HEK293 (cell line): ENCODE data around the gene DKK3.

Experiments used
- CTCF ChIA-PET: fragments of 350-600 bp; formaldehyde crosslinking; extraction: SDS; loops from one replicate; lab custom pipeline; 2021; ENCODE audit warnings: antibody characterized with exemption; lab: Yijun Ruan, JAX
- POLR2A ChIA-PET: fragments of 300-600 bp; formaldehyde crosslinking; extraction: SDS; loops from one replicate; lab custom pipeline; 2020; ENCODE audit warnings: antibody characterized with exemption, inconsistent platforms; lab: Yijun Ruan, JAX
- H3K27ac ChIP-seq: fragments of 200-500 bp; sonication (Bioruptor generic); 2 replicates; pipeline ENCODE4 v1.5.1; 2014; ENCODE audit warnings: low read depth, low read length, control low read depth, inconsistent platforms; ENCODE audit errors: extremely low read depth
- H3K36me3 ChIP-seq, 2 experiments: fragments of 200-500 bp in 1 of 2; sonication (Bioruptor generic) in 1 of 2; 1 replicate in 1 of 2; 2 replicates in 1 of 2; pipeline ENCODE4 v1.5.1; 2014 to 2017; ENCODE audit warnings: inconsistent platforms in 2 of 2, low read length in 2 of 2; ENCODE audit not compliant: control insufficient read depth in 2 of 2, insufficient read depth in 1 of 2
- H3K4me1 ChIP-seq: fragments of 200-500 bp; sonication (Bioruptor generic); 2 replicates; pipeline ENCODE4 v1.5.1; 2014; ENCODE audit warnings: mild to moderate bottlenecking, low read length, inconsistent platforms; ENCODE audit not compliant: control insufficient read depth, insufficient read depth
- H3K4me3 ChIP-seq: 2 replicates; pipeline ENCODE4 v1.5.1; 2011; ENCODE audit warnings: low read depth, mild to moderate bottlenecking, control low read depth, low read length, moderate library complexity
- H3K9me3 ChIP-seq: fragments of 200-500 bp; sonication (Bioruptor generic); 2 replicates; pipeline ENCODE4 v1.5.1; 2014; ENCODE audit warnings: low read depth, low read length, inconsistent platforms; ENCODE audit not compliant: control insufficient read depth, insufficient read depth
- SP2 ChIP-seq: fragments of 450-650 bp; formaldehyde crosslinking; IDR thresholded peaks from 2 replicates; pipeline ENCODE4 v1.5.1; 2016; ENCODE audit warnings: missing biosample characterization, missing genetic modification characterization
- SP3 ChIP-seq: fragments of 450-650 bp; formaldehyde crosslinking; IDR thresholded peaks from 2 replicates; pipeline ENCODE4 v1.5.1; 2016; ENCODE audit warnings: missing biosample characterization, missing genetic modification characterization
- ZBTB17 ChIP-seq: fragments of 450-650 bp; formaldehyde crosslinking; IDR thresholded peaks from 2 replicates; pipeline ENCODE4 v1.5.1; 2016; ENCODE audit warnings: missing biosample characterization, missing genetic modification characterization
- ZFHX2 ChIP-seq: fragments of 450-650 bp; formaldehyde crosslinking; conservative IDR thresholded peaks from 2 replicates; pipeline ENCODE4 v1.5.1; 2016; ENCODE audit warnings: missing biosample characterization, missing genetic modification characterization
- ZNF223 ChIP-seq: fragments of 450-650 bp; formaldehyde crosslinking; IDR thresholded peaks from 2 replicates; pipeline ENCODE4 v1.5.1; 2016; ENCODE audit warnings: missing biosample characterization, missing genetic modification characterization
- ZNF335 ChIP-seq: fragments of 450-650 bp; formaldehyde crosslinking; conservative IDR thresholded peaks from 2 replicates; pipeline ENCODE4 v1.5.1; 2016; ENCODE audit warnings: missing biosample characterization, missing genetic modification characterization
- ZNF404 ChIP-seq: fragments of 450-650 bp; formaldehyde crosslinking; IDR thresholded peaks from 2 replicates; pipeline ENCODE4 v1.5.1; 2017; ENCODE audit warnings: missing biosample characterization, missing genetic modification characterization
- ZNF473 ChIP-seq: fragments of 450-650 bp; formaldehyde crosslinking; IDR thresholded peaks from 2 replicates; pipeline ENCODE4 v1.5.1; 2017; ENCODE audit warnings: missing biosample characterization, missing genetic modification characterization
- ZNF707 ChIP-seq: fragments of 450-650 bp; formaldehyde crosslinking; IDR thresholded peaks from 2 replicates; pipeline ENCODE4 v1.5.1; 2016; ENCODE audit warnings: missing biosample characterization, missing genetic modification characterization
- TF ChIP-seq, protein P1 (sequence below): fragments of 450-650 bp; formaldehyde crosslinking; optimal IDR thresholded peaks from 2 replicates; pipeline ENCODE3; 2016; ENCODE audit warnings: missing biosample characterization, mild to moderate bottlenecking, missing genetic modification characterization
- TF ChIP-seq, protein P2 (sequence below): fragments of 450-650 bp; formaldehyde crosslinking; IDR thresholded peaks from 2 replicates; pipeline ENCODE4 v1.5.1; 2016; ENCODE audit warnings: missing biosample characterization, missing genetic modification characterization

Gene DKK3

GRCh38 chr11:12009617-12010321, 1.3 kb upstream of the DKK3 start:
- no peaks in the 10 kb centered on the region for H3K36me3 ChIP-seq
- TF ChIP-seq SP3 (tag by site-specific recombination) (no peak), ZNF473 (tag by site-specific recombination) (no peak), ZNF335 (tag by site-specific recombination) (peak; percentile 8; the same call in 1 of the 2 replicates)
- H3K4me1 ChIP-seq, result no peaks in the 10 kb centered on the region
- no peaks in the 10 kb centered on the region for H3K9me3 ChIP-seq
- H3K27ac ChIP-seq, result no peak overlapping the region
- ChIA-PET CTCF (interaction anchor here (0.5 to 1.1 kb wide), 7 partner anchors 11 to 589 kb away, joined by 3 to 4 read pairs (median 3); no protein-coding TSS in a partner anchor), POLR2A (interaction anchor here (1.6 kb wide), 1 partner anchor 16 kb away, joined by 4 read pairs; no protein-coding TSS in a partner anchor)
- H3K4me3 ChIP-seq, result peak overlapping the region; percentile 45

DNA sequence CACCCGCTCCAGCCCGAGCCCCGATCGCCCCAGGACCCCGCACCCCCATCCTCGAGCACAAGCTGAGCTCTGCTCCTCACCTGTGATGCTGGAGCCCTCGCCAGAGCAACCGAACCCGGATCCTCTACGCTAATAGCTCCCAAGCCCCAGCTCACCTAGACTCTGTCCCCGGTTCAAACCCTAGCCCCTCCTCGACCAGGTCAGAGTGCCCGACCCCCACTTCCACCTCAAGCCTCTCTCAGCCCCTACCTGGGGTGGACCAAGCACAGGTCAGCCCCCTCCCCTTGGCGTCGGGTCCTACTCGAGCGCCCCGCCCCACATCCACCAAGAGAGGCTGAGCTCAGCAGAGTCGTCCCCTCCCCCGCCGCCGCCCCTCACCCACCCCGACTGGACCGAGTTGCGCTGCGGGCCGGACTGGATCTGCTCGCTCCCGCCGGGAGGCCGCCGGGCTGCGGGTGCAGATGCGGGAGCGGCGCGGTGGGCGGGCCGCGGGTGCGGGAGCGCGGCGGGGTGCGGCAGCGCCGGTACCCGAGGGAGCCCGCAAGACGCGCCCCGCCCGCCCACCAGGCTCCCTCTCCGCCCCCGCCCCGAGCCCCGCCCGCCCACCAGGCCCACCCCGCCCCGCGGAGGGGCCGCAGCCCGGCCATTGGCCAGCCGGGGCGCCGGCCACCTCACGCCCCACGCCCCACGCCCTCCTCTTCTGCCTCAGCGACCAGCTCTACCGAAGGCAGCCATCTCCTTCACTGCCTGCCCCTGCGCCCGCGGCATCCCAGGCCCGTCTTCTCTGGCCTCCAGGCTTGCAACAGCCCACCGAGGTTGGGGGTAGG, 577 bp upstream of the DKK3 start:
- ChIA-PET CTCF (interaction anchor here (0.6 to 1.1 kb wide), 5 partner anchors 11 to 78 kb away, joined by 3 to 4 read pairs (median 3); no protein-coding TSS in a partner anchor), POLR2A (interaction anchor here (1.6 kb wide), 1 partner anchor 15 kb away, joined by 4 read pairs; no protein-coding TSS in a partner anchor)
- H3K36me3 ChIP-seq, result no peaks in the 10 kb centered on the region
- H3K27ac ChIP-seq, result no peak overlapping the region
- H3K4me1 ChIP-seq, result no peaks in the 10 kb centered on the region
- H3K9me3 ChIP-seq, result no peaks in the 10 kb centered on the region
- TF ChIP-seq ZNF223 (tag by site-specific recombination) (no peak), ZFHX2 (tag by site-specific recombination) (peak; percentile 24; the same call in 1 of the 2 replicates), ZNF335 (tag by site-specific recombination) (peak; percentile 82), SP3 (tag by site-specific recombination) (peak; percentile 47), SP2 (tag by site-specific recombination) (peak; percentile 26; the same call in 1 of the 2 replicates), ZNF404 (tag by site-specific recombination) (no peak)
- TF ChIP-seq, protein P1, sequence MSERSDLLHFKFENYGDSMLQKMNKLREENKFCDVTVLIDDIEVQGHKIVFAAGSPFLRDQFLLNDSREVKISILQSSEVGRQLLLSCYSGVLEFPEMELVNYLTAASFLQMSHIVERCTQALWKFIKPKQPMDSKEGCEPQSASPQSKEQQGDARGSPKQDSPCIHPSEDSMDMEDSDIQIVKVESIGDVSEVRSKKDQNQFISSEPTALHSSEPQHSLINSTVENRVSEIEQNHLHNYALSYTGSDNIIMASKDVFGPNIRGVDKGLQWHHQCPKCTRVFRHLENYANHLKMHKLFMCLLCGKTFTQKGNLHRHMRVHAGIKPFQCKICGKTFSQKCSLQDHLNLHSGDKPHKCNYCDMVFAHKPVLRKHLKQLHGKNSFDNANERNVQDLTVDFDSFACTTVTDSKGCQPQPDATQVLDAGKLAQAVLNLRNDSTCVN, result peak; percentile 29
- peak overlapping the region; percentile 45 for H3K4me3 ChIP-seq

DNA sequence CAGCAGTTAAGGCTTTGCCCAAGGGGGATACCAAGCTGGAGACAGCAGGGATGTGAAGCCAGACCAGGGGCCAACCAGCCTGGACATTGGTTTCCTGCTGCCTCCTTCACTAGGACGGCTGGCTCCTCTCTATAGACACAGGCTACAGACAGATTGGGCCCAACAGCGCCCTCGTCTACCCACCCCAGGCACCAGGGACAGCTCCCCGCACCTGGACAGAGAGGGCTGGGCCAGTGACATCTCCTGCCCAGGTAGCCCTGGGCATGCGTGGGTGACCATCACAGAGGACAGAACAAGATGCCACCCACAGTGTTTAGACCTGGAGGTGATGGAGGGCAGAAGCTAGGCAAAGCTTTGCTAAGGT, 1.2 kb downstream of the DKK3 start:
- Histone ChIP-seq H3K4me1 (no peaks in the 10 kb centered on the region), H3K27ac (no peak overlapping the region), H3K36me3 (no peaks in the 10 kb centered on the region), H3K9me3 (no peaks in the 10 kb centered on the region), H3K4me3 (no peak overlapping the region)
- ChIA-PET CTCF (interaction anchor here (1.2 to 1.6 kb wide), 2 partner anchors 37 to 40 kb away, joined by 3 to 6 read pairs; no protein-coding TSS in a partner anchor), POLR2A (interaction anchor here (0.5 to 0.6 kb wide), 2 partner anchors 27 to 1289 kb away, joined by 4 to 5 read pairs; no protein-coding TSS in a partner anchor)
- TF ChIP-seq ZNF707 (tag by site-specific recombination) (no peak), ZBTB17 (tag by site-specific recombination) (no peak)
- TF ChIP-seq, protein P2, sequence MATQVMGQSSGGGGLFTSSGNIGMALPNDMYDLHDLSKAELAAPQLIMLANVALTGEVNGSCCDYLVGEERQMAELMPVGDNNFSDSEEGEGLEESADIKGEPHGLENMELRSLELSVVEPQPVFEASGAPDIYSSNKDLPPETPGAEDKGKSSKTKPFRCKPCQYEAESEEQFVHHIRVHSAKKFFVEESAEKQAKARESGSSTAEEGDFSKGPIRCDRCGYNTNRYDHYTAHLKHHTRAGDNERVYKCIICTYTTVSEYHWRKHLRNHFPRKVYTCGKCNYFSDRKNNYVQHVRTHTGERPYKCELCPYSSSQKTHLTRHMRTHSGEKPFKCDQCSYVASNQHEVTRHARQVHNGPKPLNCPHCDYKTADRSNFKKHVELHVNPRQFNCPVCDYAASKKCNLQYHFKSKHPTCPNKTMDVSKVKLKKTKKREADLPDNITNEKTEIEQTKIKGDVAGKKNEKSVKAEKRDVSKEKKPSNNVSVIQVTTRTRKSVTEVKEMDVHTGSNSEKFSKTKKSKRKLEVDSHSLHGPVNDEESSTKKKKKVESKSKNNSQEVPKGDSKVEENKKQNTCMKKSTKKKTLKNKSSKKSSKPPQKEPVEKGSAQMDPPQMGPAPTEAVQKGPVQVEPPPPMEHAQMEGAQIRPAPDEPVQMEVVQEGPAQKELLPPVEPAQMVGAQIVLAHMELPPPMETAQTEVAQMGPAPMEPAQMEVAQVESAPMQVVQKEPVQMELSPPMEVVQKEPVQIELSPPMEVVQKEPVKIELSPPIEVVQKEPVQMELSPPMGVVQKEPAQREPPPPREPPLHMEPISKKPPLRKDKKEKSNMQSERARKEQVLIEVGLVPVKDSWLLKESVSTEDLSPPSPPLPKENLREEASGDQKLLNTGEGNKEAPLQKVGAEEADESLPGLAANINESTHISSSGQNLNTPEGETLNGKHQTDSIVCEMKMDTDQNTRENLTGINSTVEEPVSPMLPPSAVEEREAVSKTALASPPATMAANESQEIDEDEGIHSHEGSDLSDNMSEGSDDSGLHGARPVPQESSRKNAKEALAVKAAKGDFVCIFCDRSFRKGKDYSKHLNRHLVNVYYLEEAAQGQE (tag by site-specific recombination), result peak; percentile 69
